NCI-H2081 (cell line): Measurements from ENCODE around the gene HSPE1.
"Not testable (repeated sequence)": the region's sequence is repeated elsewhere in the genome, so short reads cannot be mapped to it uniquely, and the experiment has no call there.

Source experiments
- DNase-seq, 2 experiments: peaks; one replicate each; lab custom pipeline; 2025; lab: John Stamatoyannopoulos, UW

HSPE1 gene

DNA sequence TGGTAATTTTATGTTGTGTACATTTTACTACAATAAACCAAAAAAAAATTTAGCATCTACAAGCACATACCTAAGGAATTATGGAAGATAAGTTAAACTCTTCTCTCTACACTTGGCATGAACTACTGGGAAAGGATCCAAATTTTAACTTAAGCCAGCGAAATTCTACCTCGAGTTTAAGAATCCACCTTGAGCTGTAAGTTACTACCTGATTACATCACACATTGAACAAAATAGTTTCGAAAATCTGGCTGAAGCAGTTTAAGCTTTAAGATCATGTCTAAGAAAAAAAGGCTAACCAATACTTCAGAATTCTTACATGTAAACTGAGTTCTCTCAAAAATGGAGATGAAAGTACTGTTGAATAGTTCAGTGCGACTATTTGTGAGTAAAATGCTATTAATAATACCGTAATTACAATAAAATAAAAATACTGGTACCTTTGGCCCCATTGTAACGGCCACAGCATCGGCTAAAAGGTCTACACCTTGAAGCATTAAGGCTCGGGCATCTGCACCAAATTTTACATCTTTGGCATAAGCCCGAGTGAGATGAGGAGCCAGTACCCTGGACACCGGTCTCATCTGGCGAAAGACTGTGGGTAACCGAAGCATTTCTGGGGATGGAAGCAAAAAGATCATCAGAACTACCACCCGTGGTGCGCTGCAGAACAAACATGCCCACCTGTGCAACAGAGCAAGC lies 1.8 kb upstream of the HSPE1 start:
- DNase-seq: no peak

DNA sequence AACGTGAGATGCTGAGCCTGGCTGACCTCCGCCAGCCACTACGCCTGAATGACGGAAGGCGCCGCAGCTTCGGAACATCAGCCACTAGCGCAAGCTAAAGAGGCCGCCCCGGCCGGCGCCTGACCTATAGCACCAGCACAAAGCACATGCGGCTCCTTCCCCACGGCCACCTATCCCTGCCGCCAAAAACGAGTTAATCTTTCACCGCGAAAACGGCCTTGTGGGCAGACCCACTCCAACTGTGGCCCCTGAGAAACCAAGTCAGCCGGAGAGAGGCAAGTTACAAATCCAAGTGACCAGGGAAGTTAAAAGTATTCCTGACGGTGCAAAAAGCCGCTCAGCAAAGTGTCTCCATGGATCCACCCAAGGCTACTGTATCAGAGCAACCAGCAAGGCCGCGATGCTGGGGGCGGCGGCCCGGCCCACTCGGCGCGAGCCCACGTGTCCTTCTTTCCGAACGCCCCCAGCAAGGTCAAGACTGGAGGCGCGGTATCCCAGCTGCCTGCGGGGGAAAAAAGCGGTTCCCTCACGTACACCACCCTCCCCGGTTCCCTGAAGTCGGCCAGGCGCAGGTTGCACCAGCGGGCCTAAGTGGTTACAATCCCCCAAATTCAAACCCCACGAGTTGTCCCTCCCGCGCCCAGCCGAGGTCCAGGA lies 1.1 kb upstream of the HSPE1 start:
- peak; percentile 46 to 61 for DNase-seq

DNA sequence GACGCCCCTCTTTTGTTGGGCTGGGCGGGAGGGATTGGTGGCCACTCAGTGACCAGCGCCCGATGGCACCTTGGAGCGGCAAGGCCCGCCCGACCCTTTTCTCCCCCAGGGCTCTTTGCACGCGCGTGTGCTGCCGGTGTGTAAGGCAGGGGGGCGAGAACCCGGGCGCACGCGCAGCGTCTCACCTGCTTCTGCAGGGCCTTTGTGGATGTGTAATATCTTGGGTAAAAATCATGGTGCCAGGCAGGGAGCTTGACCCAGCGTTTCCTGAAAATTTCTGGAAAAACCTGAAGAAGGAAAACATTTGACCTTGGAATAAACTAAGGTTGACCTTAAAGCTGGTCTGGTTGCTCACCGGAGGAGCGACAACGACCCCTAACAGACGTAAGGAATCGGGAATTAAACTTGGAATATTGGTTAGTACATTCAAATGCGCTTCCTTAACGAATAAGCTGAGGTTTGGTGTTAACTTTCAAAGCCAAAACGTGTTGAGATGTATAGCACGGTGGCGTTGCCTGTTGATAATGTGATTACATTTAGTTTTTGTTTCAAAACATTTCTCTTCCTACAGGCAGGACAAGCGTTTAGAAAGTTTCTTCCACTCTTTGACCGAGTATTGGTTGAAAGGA lies 438 bp downstream of the HSPE1 start:
- peak; percentile 40 to 73 for DNase-seq

DNA sequence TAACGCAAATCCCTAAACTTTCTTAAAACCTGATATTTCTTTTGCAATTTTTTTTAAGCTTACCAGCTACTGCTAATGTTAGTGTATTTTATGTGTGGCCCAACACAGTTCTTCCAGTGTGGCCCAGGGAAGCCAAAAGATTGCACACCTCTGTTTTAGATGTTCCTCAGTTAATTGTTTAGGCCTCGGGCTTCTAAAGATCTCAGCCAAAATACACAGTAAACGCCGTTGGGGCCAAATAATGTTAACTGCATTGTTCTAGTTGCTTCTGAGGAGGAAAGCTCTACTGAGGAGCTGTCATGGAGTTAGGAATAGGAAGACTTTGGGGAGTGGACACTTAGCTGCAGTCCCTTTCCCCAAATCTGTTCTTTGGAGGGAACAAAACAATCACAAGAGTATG lies 2.0 kb downstream of the HSPE1 start:
- DNase-seq: no peak

DNA sequence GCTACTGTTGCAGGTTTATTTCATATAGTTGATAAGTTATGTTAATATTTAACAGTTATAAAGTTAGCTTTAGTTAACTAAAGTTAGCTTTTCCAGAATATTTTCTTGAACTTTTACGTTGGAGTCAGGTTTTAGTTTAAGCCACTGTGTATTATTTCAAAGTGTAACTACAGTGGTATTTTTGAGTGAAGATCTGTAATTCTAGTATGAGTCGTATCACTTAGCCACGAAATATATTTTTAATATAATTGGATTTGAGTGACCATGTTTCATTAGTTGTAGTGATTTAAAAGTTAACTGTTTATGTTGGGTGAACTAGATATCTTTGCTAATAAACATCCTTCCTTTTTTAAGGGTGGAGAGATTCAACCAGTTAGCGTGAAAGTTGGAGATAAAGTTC lies 2.5 kb downstream of the HSPE1 start:
- DNase-seq: no peak

DNA sequence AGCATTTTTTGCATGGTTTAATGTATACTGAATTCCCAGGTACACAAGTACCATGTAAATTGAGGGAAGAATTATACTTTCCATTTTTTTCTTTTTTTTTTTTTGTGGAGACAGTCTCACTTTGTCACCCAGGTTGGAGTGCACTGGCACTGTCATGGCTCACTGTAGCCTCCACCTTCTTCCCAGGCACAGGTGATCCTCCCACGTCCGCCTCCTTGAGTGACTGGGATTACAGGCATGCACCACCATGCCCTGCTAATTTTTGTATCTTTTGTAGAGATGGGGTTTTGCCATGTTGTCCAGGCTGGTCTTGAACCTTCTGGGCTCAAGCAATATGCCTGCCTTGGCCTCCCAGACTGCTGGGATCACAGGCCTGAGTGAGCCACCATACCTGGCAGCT lies 3.8 kb downstream of the HSPE1 start:
- DNase-seq: no peak

DNA sequence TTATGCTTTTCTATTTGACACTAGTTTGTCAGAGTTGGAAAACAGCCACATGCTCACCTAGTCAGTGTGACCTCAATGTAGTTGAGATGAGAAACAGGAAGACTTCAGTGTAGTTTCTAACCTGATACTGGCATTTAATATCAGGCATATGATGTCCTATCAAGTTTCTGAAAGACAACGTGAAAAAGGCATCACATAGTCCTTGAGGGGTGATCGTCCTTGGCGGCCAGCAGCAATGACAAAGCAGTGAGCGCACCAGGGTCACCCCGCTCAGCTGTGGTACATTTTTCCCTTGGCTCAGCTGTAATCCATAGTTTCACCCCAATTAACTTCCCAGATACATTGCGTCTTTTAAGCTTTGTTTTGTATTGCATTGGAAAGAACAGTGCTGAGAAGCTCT lies 4.3 kb downstream of the HSPE1 start:
- DNase-seq: no peak

DNA sequence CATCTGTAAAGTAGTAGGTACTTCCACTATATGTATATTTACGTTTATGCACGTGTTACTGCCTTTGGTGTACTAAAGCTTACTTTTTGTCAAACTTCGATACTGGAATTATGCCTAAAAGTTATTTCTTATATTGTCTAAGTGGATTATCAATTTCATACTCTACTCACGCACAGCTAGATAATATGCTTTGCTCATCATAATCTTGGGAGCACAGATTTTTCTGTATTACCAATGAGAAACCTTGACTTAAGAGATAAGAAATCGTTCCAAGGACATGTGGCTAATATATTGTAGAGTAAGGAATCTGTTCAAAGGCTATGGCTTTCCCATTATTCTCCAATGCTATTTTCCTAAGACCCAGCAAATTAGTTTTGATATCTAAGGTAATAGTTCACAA lies 6.5 kb downstream of the HSPE1 start:
- no peak for DNase-seq

DNA sequence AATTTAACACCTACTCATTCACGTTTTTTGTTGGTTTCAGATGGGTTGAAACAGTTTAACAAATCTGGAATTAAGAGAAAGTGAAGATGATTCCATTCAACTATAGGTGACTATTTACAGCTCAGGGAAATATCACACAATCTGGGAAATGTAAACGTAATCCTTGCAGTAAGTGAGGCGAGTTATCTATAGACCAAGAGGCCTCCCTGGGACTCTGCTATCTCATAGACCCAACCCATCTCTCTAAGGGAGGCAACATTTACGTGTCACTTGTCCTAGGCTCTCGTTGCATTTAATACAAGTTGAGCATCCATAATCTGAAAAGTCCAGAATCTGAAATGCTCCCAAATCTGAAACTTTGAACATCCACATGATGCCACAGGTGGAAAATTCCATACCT lies 13.7 kb downstream of the HSPE1 start:
- DNase-seq: no peak

DNA sequence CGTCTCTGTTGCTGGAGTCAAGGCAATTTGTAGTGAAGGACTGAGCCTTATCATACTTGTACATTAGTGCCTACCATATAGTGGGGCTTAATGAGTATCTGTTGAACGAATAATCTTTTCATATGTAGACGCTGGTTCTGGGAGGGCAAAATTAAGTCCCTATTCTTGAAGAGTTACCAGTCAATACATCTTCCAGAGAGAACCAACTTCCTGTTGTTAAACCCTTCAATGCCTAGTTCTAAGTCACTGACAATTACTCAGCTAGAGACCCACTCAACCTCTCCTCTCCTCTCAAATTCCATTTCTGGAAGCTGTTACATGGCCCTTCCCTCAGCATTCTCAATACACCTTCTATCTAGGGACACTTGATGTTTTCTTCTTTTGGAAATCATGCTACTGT lies 14.6 kb downstream of the HSPE1 start:
- DNase-seq: no peak

DNA sequence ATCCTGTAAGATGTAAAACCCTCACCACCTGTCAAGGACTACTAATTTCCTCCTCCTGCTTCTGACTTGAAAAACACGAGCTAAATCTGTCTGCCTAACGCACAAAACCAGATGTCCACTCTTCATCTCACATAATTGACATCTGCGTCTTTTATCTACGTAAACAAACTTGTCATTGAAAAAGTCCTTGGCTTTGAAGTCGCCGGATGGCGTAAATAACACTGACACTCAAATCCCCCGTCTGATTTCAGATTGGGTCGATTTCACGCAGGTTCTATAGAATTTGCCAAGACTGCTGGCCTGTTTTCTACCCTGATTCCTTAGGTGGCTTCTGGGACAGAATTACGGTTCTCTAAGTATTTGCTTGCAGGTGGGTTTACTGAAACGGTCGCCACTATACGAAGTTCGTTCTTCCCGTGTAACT lies 15.1 kb downstream of the HSPE1 start:
- DNase-seq: peak; percentile 36 to 39

DNA sequence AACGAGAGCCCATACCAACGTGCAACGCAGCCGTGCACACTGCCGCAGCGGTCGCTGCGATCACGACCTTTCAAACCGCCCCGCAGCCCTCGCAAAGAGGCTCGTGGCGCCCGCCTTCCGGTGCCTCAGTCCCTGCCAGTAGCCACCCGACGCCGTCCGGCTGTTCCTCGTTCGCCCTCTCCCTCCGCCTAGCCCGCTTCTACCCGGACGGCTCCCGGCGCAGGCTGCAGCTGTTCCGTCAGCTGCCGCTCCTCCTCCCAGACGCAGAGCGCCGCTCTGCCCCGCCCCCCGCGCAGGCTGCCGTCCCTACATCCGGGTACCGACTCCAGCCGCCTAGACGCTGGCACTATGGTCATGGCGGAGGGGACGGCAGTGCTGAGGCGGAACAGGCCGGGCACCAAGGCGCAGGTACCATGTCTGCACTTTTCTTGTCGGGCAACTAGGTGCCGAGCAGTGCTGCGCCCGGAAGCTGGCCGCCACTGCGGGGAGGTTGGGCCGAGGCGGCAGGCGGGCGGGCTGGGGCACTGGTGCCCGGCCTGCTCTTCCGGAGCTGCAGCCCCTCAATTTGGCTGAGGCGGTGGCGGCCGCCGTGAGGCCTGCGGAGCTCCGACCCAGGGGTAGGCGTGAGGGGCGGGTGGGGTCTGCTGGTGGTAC lies 15.7 kb downstream of the HSPE1 start, which contains the start of gene MOB4:
MOB4 (plus strand) TSS at position 328 of the 654 bp plus-strand sequence; CDS start at position 349, 21 bp downstream.
- DNase-seq: peak; percentile 92 to 95

DNA sequence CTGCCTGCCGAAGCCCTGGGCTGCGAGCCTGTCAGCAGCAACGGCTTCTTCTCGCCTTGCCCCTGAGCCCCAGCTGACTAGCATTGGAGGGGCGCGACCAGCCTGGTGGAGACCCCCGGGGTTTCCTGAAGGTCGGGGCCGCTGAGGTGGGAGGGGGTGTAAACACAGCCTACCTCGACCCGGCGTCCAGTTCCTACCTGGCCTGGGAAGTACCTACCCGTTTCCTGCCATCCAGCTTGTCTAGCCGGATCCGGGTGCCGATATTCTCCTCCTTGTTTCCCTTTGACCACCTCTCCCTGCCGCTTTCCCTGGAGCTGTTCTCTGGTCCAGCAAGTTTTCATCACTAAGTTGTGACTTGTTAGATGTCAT lies 16.2 kb downstream of the HSPE1 start:
- peak; percentile 31 to 47 for DNase-seq

DNA sequence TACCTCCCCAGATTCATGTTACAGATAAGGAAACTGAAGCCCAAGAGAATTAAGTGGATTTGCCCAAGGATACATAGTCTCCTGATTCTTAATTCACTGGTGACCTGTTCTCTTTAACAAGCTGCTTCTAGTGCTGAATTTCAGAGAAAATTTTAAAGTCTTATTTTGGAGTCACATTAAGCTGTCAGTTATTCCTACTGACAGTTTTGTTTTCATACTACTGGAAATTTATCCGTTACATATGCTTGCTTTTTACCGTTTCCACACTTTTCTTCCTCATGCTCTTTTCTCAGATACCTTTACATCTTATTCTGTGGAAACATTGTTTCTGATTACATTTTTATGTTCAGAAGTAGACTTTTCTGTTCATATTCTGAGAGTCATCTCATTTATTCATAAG lies 17.0 kb downstream of the HSPE1 start:
- no peak for DNase-seq

DNA sequence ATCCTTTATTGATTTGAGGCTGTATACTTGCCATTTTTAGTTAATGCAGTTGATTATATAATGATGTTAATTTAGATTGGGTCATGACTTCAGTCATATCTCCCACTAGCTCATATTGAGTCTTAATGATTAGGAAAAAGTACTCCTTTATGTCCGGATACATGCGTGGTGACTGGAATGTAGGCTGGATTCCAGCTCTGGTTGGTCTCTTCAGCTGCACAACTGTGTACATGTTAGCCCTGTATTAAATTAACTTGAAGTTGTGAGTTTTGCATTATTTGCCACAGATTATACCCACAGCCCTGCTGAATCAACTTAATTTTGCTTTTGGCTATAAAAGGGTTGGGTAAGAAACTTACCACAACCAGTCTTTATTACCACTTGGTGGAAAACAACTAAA lies 38.2 kb downstream of the HSPE1 start:
- no peak for DNase-seq

DNA sequence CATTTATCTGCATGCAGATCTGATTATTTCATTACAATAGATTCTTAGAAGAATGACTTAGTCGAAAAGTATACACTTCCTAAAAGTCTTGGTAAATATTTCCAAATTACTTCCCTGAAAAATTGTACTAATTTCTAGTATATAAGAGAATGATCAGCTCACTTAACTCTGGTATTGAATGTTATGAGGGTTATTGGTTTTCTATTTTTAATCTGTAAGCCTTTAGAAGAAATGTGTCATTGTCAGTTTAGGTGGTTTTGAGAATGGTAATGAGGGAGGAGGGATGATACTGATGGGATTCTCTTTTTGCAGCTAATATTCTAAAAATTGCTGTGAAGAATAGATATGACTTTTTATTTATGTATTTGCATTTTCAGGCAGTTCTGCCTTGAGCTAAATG lies 39.6 kb downstream of the HSPE1 start:
- DNase-seq: no peak

DNA sequence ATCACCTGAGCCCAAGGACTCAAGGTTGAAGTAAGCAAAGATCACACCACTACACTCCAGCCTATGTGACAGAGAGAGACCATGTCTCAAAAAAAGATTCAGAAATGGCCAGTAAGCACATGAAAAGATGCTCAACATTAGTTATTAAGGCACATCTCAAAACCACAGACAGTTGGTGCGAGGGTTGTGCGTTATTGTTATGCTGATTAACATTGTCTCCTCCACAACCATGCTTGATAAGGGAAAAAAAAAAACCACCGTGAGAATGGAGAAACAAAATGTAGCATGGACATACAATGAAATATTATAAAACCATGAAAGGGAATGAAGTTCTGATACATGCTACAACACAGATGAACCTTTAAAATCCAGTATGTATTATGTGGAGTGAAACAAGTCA lies 43.0 kb downstream of the HSPE1 start:
- DNase-seq: no peak

DNA sequence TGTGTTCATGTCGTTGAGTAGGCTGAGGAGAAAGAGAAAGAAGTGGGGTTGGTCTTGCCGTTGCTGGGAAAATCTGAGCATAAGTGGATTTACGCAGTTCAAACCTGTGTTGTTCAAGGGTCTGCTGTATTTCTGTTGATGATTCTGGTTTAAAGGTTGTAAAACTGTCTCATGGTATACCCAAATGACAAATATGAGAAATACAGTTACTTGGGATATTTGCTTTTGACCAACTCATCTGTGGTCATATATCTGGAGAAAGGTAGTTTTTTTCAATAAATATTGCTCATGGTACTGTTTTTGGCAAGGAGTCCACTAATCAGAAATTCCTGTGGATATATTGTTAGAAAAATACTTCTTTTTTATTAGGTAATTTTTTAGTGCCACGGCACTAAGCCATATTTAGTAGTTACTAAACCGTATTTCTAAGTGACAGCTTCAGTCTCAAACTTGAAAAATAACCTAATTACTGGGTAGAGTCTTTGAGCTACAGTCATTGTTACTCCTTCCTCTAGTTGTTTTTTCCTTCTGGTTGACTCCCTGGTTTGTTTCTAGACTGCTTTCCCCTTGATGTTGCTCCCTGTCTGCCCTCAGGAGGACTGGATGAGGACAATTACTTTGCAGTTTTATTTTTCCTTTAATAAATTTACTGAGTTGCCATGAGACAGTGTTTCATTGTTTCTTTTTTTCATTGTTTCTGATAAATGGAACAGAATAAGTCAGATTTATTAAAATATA lies 47.2 kb downstream of the HSPE1 start:
- no peak for DNase-seq

DNA sequence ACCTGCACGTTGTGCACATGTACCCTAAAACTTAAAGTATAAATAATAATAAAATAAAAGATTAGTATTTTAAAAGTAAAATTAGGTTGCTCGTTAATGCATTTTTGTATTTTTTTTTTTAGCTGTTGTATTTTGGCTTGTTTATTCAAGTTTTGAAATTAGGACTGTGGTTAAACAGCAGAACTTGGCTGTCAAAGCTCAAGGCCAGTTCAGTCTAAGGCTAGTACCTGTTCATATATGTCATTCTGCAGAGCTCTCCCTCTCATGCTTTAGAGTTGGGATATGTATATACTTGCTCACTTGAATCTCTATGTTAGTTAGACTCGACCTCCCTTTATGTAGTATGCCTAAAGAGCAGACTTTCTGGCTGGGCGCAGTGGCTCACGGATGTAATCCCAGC lies 48.4 kb downstream of the HSPE1 start:
- DNase-seq: no peak

DNA sequence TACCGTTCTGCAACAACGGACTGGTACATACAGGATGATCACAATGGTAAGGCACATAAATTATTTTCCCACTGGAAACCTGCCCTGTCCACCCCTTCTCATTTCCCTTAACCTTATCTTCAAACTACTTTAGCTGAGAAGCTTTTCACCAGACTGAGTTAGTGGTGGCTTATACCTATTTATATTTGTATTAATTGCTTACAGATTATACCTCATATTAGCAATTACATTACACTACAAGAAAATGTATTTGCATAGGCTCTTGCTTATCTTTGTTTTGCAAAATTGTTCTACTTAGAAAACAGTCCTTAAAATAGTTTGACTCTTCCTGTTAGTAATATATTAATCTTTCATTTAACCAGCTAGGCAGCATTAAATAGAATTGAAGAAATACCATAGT lies 51.1 kb downstream of the HSPE1 start:
- not testable (repeated sequence) for DNase-seq
